ENCODE measurements around the gene METRNL.
A peak's percentile ranks its signal among the peaks of the same experiment; 100 is the strongest.

The METRNL gene

GRCh38 chr17:83081684-83082201 lies 2.3 kb downstream of the METRNL start:
- DNase-seq = no peak

GRCh38 chr17:83082424-83082823 lies 3.0 kb downstream of the METRNL start:
- no peak for DNase-seq

GRCh38 chr17:83082909-83083367 lies 3.5 kb downstream of the METRNL start:
- no peak for DNase-seq

DNA sequence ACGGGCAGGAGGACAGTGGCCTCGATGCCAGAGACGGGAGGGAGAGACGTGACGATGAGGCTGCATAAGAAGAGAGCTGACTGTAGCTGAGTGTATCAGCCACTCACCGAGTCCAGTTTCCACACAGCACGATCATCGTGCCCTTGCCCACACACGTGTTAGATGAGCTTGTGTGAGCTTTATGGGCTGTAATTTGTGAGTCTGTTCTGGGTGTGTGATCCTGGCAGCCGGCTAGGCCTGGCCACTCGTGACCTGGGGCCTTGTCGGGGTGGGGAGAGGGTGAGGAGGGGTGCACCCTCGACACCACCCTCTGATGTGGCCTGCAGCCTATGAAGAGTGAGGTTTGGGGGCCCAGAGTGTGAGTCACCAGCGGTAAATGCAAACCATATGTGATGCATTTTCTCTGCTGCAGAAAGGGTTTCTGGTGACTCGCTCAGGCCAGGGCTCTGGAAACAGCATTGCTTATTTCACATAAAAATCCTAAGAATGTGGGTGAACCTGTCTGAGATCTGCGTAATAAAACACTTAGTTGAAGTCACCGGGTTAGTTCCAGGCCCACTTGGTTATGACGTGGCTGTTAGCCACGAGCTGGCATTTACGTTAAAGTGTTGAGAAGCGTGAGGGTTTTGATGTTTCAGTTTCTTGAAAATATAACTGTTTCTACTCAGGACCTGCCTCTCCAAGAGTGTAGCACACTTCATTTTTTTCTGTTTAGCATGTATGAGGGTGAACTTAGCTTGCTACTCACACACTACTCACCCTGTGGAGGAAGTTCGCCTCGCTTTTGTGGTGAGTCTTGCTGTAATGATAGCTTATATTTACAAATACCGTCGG lies 4.2 kb downstream of the METRNL start:
- DNase-seq = no peak

DNA sequence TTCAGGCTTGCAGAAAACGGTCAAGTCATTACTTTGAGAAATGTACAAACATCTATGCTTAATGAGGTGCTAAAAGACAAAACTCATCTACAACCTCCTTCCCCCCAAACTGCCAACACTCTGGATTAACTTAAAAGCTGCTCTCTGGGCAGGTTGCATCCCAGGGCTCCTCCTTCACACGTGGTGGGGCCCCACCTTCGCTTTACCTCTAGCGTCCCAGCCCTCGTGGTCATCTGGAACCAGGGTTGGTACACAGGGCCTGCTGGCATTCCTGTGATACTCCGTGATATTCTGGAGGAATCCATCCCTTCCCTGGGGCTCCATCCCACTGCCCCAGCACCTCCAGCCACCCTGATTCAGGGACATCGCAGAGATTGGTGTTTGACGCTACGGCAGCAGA lies 4.8 kb downstream of the METRNL start:
- no peak for DNase-seq

DNA sequence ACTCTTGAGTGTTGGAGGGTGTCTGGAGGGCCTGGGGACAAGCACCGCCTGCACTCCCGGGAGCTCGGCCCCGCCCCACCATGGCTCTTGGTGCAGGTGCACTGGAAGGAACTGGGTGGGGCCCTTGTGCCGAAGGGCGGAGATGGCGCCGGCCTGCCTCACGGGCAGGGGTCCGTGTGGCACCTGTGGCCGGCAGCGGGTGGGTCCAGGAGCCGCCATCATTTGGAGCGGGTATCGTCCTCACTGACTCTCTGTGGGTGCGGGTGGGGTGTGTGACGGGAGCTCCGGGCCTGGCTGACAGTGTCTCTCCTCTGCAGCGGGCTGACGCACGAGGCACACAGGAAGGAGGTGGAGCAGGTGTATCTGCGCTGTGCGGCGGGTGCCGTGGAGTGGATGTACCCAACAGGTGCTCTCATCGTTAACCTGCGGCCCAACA lies 5.2 kb downstream of the METRNL start:
- peak; percentile 66 for DNase-seq

- DNase-seq = no peak
Observed at GRCh38 chr17:83085103-83085502, 5.7 kb downstream of the METRNL start.

DNA sequence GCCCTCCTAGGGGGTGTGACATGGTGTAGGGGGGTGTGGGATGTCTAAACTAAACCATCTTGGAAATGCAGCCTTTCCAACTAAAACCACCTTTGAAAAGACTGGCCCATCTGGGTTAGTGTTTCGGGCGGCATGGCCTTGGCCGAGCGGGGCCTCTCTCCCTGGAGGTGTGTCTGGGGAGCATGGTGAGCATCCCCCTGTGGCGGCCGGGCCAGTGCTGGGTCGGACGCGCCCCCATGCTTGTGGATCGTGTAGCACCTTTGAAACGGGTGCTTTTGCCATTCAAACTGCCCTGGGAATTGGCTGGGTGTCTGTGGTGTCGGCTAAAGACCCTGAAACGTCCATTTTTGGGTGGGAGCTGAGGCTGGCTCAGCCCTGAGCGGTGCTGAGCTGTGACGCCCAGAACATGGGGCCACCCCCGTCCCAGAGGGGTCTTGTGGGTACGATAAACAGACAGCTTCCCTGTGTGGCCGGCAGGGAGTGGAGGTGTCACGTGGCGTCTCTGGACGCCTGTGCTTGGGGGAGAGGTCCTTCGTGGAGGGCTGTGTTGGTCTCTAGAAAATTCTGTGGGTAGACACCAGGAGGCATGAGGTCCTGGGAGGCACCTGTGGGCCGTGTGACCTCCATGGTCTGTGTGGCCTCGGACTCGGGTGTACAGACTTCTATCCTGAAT lies 6.3 kb downstream of the METRNL start:
- no peak for DNase-seq

GRCh38 chr17:83086199-83086880 lies 6.9 kb downstream of the METRNL start:
- DNase-seq = no peak

GRCh38 chr17:83086907-83087787 lies 7.7 kb downstream of the METRNL start:
- DNase-seq = no peak

DNA sequence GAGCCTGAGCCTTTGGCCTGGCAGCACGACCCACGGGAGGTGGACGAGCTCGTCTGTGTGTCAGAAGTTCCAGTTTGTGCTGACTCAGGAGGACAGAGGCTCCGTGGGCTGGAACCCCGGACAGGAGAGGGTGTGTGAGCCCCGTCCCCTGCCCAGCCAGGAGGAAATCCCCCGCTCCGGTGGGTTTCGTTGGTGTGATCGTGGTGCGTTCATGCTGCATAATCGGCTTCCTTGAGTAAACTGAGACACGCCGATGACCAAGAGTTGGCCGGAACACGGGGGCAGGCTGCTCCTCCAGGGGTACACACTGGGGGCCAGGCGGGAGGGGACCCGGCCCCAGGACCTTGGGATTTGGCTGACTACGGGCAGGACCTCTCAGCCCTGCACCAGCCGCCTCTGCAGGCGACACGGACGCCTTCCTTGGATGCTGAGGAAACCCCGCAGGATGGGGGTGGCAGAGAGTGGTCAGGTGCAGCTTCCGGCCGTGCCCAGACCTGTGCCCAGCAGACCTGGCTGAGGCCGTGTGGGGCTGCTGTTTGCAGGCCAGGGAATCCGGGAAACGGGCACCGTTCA lies 8.5 kb downstream of the METRNL start:
- DNase-seq = no peak

- DNase-seq = no peak
Observed at GRCh38 chr17:83088451-83088850, 9.0 kb downstream of the METRNL start.

DNA sequence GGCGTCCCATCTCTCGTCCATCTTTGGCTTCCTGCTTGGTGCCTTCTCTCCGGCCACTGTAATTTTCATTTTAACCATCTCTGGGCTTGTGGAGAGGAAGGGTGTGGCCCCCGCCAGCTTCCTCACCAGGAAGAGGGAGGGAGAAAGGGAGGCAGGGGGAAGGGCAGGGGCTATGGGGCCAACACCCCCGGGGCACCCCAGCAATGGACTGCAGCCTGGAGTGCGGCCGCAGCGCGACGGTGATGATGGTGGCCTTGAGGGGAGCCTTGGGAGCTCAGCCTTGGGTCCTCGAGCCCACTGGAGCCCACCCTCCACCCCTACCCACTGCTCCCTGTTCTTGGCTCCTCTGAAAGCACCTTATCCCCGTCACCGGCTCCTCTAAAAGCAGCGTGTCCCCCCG lies 9.5 kb downstream of the METRNL start:
- DNase-seq = no peak

- no peak for DNase-seq
Observed at GRCh38 chr17:83089328-83090132, 10.1 kb downstream of the METRNL start.

- no peak for DNase-seq
Observed at GRCh38 chr17:83090444-83091256, 11.2 kb downstream of the METRNL start.

- DNase-seq = no peak
Observed at GRCh38 chr17:83091257-83092141, 12.1 kb downstream of the METRNL start.

DNA sequence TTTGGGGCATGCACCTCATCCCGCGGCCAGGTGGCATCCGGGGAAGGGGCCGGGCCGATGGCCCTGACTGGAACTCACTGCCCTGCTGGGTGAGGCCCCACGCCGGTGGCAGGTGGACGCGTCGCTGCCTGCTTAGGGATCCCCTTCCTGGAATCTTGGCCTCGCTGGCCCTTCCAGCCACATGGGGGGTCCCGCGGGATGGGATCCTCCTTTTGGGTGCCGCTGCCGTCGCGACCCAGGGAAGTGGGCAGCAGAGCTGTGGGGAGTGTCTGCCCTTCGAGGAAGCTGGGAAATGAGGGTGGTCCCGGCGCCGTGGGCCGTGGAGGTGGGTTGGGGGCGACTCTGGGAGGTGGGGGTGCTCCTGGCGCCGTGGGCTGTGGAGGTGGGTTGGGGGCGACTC lies 12.8 kb downstream of the METRNL start:
- no peak for DNase-seq

GRCh38 chr17:83092931-83093330 lies 13.5 kb downstream of the METRNL start:
- no peak for DNase-seq

DNA sequence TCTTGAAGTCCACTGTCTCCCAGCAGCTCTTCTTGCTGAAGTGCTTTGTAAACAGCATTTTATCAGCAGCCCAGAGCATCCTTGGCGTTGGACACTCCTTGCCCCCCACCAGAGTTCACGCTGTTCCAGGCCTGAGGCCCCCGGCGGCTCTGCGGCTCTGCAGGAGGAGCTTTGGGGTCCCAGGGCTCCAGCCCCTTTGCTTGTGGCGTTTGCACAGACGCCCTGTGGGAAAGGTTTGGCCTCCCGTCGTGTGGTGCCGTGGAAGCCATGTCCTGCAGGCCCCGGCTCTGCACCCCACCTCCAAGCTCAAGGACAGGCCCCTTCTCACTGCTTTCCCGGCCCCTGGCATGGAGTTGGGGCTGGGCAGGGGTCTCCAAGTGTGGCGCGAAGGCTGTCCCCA lies 14.1 kb downstream of the METRNL start:
- no peak for DNase-seq
